ENCODE data around the gene ZNF808.
"Not testable (repeated sequence)": the region's sequence is repeated elsewhere in the genome, so short reads cannot be mapped to it uniquely, and the experiment has no call there.

ZNF808 gene

GRCh38 chr19:52536448-52536800, 9.0 kb downstream of the ZNF808 start:
- no peak for DNase-seq

GRCh38 chr19:52538815-52539214, 11.3 kb downstream of the ZNF808 start:
- not testable (repeated sequence) for DNase-seq

DNA sequence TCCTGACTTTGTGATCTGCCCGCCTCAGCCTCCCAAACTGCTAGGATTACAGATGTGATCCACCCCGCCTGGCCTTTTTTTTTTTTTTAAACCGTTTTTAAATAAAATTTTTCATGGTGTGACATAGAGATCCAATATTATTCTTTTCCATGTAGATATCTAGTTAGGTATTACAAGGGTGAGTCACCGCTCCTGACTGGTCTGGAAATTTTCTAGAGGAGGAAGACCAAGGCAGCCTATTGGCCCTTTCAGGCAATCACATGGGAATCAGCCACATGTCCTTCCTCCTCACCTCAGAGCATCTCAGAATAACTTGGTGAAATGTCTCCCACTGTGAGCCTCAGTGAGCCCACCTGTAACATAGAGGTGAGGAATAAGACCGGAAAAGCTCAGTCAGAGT, 13.7 kb downstream of the ZNF808 start:
- not testable (repeated sequence) for DNase-seq

DNA sequence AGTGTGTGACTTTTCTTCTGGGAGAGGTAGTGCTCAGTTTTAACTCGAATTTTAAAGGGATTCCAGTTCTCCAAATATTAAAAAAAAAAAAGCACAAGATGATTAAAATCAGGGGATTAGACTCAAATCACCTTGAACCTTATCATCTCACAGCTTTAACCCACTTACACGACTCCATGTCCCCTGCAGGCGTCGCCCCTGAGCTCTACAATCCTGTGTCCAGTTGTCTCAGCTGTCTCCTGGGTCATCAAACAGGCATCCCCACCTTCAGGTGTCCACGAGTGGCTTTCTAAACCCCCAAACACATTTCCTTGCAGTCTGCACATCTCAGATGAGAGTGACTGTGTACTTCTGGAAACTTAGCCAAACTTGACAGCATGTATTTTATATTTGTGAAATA, 14.1 kb downstream of the ZNF808 start:
- no peak for DNase-seq

DNA sequence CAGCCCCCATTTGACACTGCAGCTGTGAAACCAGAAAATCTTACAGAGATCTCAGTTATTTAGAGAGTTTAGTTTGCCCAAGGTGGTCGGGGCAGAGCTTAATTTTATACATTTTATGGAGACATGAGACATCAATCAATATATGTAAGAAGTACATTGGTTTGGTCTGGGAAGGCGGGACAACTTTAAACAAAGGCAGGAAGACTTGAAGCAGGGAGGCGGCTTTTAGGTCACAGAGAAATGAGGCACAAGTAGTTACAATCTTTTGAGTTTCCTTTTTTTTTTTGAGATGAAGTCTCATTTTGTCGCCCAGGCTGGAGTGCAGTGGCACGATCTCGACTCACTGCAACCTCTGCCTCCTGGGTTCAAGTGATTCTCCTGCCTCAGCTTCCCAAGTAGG, 15.1 kb downstream of the ZNF808 start:
- DNase-seq: not testable (repeated sequence)

DNA sequence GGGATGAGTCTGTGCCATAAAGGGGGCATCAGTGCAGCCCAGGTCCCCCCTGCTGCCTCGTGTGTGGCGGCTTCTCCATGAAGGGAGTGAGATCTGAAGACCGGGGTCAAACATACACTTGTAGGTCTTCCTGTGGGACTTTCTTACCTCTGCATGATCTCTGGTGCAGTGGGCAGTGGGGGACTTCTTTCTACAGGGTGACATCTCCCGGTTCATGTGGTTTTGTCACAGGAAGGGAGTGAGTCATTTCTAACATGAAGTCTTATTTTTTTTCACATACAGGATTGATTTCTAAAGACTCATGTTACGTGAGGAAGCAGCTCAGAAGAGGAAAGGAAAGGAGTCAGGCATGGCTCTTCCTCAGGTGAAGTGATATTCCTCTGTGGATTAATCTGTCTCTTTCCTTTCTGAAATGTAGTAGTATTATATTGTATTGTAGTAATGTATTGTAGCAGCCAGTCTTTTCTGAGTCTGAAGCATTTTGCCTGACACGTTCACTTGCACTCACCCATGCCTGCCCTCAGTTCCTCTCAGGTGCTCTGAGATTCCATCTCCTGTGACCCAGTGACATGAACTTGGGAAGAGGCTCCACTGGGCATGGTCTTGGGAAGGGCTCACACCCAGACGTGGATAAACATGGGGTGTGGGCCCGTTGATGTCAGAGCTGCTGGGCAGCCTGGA, 15.7 kb downstream of the ZNF808 start:
- DNase-seq: no peak

GRCh38 chr19:52554216-52554971, 26.9 kb downstream of the ZNF808 start:
- DNase-seq: no peak

DNA sequence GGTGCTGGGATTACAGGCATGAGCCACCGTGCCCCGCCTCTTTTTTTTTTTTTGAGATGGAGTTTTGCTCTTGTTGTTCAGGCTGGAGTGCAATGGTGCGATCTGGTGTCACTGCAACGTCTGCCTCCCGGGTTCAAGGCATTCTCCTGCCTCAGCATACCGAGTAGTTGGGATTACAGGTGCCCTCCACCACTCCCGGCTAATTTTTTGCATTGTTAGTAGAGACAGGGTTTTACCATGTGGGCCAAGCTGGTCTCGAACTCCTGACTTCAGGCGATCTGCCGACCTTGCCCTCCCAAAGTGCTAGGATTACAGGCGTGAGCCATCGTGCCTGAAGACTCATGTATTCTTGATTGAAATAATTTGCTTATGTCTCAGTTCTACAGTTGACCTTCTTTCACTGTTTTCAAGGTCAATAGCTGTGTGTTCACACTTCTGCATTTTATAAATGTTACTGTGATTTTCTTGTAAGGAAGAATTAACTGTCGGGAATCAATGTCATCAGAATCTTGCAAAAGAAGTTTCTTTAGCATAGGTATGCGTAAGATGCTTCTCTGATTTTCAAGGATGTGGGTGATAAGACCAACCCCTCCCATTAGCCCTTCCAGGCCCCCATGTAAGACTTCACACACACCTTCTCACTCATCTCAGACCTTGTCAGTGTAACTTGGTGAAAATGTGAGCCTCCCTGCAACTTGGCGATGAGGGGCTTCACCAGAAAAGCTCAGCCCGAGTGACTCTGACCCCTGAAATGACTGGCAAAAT, 29.9 kb downstream of the ZNF808 start:
- no peak for DNase-seq

- DNase-seq: not testable (repeated sequence)
Measured at GRCh38 chr19:52558732-52559445, 31.4 kb downstream of the ZNF808 start.

- DNase-seq: not testable (repeated sequence)
Measured at GRCh38 chr19:52561611-52562010, 34.1 kb downstream of the ZNF808 start.

DNA sequence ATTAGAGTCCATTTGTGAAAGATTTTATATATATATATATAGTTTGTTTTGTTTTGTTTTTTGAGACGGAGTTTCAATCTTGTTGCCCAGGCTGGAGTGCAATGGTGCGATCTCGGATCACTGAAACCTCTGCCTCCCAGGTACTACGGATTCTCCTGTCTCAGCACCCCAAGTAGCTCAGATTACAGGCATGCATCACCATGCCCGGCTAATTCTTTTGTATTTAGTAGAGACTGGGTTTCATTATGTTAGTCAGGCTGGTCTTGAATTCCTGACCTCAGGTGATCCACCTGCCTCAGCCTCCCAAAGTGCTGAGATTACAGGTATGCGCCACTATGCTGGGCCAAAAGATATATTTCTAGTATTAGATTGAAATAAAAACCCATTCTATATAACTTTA, 38.7 kb downstream of the ZNF808 start:
- DNase-seq: no peak

- no peak for DNase-seq
Measured at GRCh38 chr19:52566588-52566987, 39.1 kb downstream of the ZNF808 start.

GRCh38 chr19:52567921-52568320, 40.5 kb downstream of the ZNF808 start:
- DNase-seq: no peak

- DNase-seq: peak; percentile 36
Measured at GRCh38 chr19:52569638-52569999, 42.2 kb downstream of the ZNF808 start.

DNA sequence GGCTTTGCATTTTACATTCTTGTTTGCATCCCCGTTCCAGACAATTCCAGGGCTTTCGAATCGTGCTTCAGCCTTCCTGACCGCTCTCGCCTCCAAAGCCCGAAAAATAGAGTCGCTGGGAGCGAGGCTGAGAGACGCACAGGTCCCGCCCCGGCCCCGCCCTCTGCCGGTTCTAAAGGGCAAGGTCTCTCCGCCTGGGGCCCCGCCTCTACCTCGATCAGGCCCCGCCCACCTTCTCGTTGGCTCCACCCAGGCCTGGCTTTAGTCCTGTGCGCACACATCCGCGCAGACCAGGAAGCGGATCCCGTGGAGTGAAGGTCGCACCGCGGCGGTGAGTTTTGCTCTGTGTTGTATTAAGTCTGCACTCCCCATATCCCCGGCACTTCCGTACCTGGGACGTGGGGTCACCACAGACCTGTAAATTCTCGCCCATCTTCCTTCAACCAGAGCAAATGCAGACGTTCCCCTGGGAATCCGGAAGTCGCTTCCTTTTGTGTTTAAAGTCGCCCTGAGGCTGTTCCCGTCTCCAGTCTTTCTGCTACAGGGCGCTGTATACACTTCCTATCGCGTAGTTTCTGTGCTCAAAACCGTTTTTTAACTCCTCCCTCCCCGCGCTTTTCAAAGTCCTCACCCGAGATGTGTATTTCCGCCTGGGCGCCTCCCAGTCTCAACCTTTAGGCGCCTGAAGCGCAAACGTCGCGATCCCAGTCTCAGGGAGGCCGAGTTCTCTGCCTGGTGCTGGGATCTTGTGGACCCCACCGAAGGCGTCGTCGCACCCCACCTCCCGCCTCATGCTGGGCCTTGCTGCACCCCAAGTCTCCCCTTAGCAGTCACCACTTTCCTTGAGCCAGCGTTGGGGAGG, 42.8 kb downstream of the ZNF808 start, which contains the start of gene ZNF701:
TSS of gene ZNF701 (plus strand) at position 288 of the 862 bp plus-strand sequence. CDS start 3,861 bp downstream, outside the sequence.
- DNase-seq: peak; percentile 91

DNA sequence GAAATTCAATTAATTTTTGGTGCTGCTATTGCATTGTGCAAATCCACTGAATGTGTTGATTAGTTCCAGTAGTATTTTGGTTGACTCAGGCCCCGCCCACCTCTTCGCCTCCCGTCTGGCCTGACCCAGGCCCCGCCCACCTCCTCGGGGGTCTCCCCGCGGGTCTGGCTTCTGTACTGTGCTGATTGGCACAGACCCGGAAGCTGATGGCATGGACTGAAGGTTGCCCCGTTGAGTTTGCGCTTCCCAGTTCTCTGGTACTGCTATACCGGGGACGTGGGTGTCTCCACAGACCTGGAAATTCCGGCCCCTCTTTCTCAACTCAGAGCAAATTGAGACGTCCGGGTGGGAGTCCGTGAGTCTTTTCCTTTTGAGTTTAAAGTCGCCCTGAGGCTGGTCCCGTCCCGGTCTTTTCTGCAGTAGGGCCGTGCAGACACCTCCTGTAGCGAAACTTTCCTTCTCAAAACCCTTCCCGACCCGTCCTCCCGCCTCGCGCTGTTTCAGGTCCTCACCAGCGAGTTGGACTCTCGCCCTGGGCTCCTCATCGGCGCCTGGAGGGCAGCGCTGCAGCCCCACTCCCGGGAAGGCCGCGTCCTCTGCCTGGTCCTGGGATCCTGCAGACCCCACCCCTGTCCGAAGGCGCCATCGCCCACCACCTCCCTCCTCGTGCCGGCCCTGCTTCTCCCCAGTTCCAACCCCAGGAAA, 57.4 kb downstream of the ZNF808 start:
- no peak for DNase-seq

DNA sequence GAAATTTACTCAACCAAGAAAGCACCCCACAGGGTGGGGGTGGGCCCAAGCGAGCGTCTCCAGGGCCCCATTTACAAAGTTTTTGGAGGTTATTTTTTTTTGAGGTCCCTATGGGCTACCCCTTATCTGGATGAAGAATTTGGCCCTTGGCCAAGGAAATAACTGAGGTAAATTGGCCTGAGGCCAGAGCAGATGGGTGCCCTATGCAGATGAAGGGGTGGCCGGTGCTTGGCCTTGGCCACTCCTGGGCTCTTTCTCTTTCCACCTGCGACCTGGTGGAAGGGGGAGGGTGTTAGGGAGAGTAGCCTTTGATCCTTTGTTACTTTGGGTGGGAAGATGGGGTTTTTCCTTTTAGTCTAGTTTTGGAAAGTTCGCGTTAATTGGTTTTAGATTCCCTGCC, 58.1 kb downstream of the ZNF808 start:
- DNase-seq: no peak

GRCh38 chr19:52590728-52591127, 63.3 kb downstream of the ZNF808 start:
- DNase-seq: no peak

GRCh38 chr19:52592301-52592700, 64.8 kb downstream of the ZNF808 start:
- no peak for DNase-seq

GRCh38 chr19:52593441-52593840, 66.0 kb downstream of the ZNF808 start:
- not testable (repeated sequence) for DNase-seq

DNA sequence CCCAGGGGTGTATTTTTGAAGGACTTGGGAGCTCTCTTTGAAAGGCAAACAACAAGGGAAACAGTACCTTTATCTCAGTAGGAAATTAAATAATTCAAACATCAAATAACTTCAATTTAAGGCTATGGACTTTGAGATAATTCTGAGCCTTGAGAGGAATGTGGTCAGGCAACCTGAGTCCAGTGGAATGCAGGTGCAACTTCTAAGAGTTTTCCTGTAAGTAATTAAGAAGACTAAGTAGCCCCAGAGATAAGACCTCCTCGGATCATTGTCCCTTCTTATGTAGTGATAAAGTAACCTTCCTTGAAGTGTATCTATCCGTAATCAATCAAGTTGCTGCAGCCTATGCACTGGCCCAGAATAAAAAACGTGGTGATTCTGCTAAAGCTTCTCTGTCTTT, 71.8 kb downstream of the ZNF808 start:
- DNase-seq: no peak
